MM.1S (cell line): Measurements from ENCODE around the gene OR52E8.

Experiments
- DNase-seq: peaks from one replicate; pipeline ENCODE4 v3.0.0-alpha.2; 2015
- H2AFZ ChIP-seq: fragments of 300-600 bp; sonication (generic); 2 replicates; pipeline ENCODE4 v1.6.0; 2016; ENCODE audit warnings: antibody characterized with exemption, low read length
- H3F3A ChIP-seq: fragments of 300-600 bp; sonication (generic); 2 replicates; pipeline ENCODE4 v1.6.1; 2016; ENCODE audit warnings: mild to moderate bottlenecking, antibody characterized with exemption, low read length, moderate library complexity, mixed read lengths; ENCODE audit not compliant: insufficient read depth
- H3K27ac ChIP-seq: fragments of 300-600 bp; sonication (generic); 2 replicates; pipeline ENCODE4 v1.5.1; 2016; ENCODE audit warnings: mild to moderate bottlenecking, low read length
- H3K27me3 ChIP-seq: fragments of 300-600 bp; sonication (generic); replicated peaks from 2 replicates; pipeline ENCODE4 v1.6.0; 2016; ENCODE audit warnings: low read length; ENCODE audit not compliant: insufficient read depth
- H3K36me3 ChIP-seq: fragments of 300-600 bp; sonication (generic); replicated peaks from 2 replicates; pipeline ENCODE4 v1.6.1; 2016; ENCODE audit warnings: mild to moderate bottlenecking, low read length, mixed read lengths; ENCODE audit not compliant: insufficient read depth
- H3K4me1 ChIP-seq: fragments of 300-600 bp; sonication (generic); 2 replicates; pipeline ENCODE4 v1.6.1; 2016; ENCODE audit warnings: low read length, mixed read lengths
- H3K4me2 ChIP-seq: fragments of 300-600 bp; sonication (generic); 2 replicates; pipeline ENCODE4 v1.6.0; 2016; ENCODE audit warnings: low read depth, low read length
- H3K4me3 ChIP-seq: fragments of 300-600 bp; sonication (generic); 2 replicates; pipeline ENCODE4 v1.5.1; 2016; ENCODE audit warnings: low read length, mixed read lengths
- H3K79me2 ChIP-seq: fragments of 300-600 bp; sonication (generic); 2 replicates; pipeline ENCODE4 v1.6.1; 2016; ENCODE audit warnings: mixed run types, low read length, mixed read lengths
- H3K9ac ChIP-seq: fragments of 300-600 bp; sonication (generic); 2 replicates; pipeline ENCODE4 v1.6.1; 2016; ENCODE audit warnings: low read length, mixed read lengths
- H3K9me2 ChIP-seq: fragments of 300-600 bp; sonication (generic); replicated peaks from 2 replicates; pipeline ENCODE4 v1.6.1; 2016; ENCODE audit warnings: mild to moderate bottlenecking, low read length, mixed read lengths; ENCODE audit not compliant: insufficient read depth
- H3K9me3 ChIP-seq: fragments of 300-600 bp; sonication (generic); replicated peaks from 2 replicates; pipeline ENCODE4 v1.6.1; 2016; ENCODE audit warnings: mild to moderate bottlenecking, low read length, mixed read lengths; ENCODE audit not compliant: insufficient read depth
- H4K20me1 ChIP-seq: fragments of 300-600 bp; sonication (generic); 2 replicates; pipeline ENCODE4 v1.6.1; 2016; ENCODE audit warnings: mild to moderate bottlenecking, low read length, moderate library complexity, mixed read lengths; ENCODE audit not compliant: insufficient read depth
- CTCF ChIP-seq: fragments of 300-600 bp; sonication (generic); IDR thresholded peaks from 2 replicates; pipeline ENCODE4 v1.5.1; 2016; ENCODE audit warnings: antibody characterized with exemption, low read length, mixed read lengths
- EZH2 ChIP-seq: fragments of 300-600 bp; sonication (generic); optimal IDR thresholded peaks from 2 replicates; pipeline ENCODE3; 2017; ENCODE audit warnings: low read depth, mild to moderate bottlenecking, antibody characterized with exemption, low read length, mixed read lengths
- EZH2phosphoT487 ChIP-seq: fragments of 300-600 bp; sonication (generic); IDR thresholded peaks from 2 replicates; pipeline ENCODE4 v1.6.1; 2018; ENCODE audit warnings: antibody characterized with exemption, low read length

OR52E8 gene

DNA sequence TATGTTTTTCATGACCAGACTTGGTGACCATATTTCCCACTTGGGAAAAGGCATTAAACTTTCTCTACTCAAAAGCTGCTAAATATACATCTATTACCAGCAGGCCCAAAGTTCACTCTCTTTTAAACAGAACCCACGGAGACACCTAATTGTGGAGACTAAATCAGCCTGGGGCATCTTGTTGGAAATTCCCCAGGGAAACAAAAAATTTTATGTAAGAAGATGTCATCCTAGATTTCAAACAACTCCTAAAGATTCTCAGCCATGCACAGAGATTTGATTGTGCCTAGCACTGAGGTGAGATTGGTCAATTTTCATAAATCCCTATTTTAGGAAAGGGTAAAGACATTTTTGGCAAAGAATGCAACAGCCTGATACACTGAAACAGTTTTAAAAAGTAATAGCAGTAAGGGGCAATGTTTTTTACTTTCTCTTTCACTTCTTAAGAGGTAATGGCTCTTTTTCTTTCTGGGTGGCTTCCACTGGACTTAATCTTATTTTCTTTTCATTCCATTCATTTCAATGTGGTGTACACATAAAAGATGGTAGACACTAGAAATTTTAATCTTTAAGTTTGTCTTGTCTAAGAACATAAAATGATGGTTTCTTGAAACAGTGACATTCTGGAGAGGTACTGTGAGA is 39.1 kb downstream of the OR52E8 start:
- no peak for TF ChIP-seq CTCF
- no peak for TF ChIP-seq EZH2phosphoT487
- TF ChIP-seq EZH2, result no peak
- Histone ChIP-seq H3F3A (no peaks in the 10 kb centered on the region), H4K20me1 (no peaks in the 10 kb centered on the region), H3K36me3 (no peaks in the 10 kb centered on the region), H3K4me2 (peak overlapping the region; percentile 80), H3K27me3 (no peaks in the 10 kb centered on the region), H3K4me1 (no peaks in the 10 kb centered on the region), H2AFZ (peak overlapping the region; percentile 37), H3K9me3 (no peaks in the 10 kb centered on the region), H3K27ac (no peak overlapping the region), H3K4me3 (peak overlapping the region; percentile 34), H3K9ac (no peak overlapping the region; the same call in 1 of the 2 replicates), H3K79me2 (no peaks in the 10 kb centered on the region), H3K9me2 (no peaks in the 10 kb centered on the region)
- peak; percentile 37 for DNase-seq

GRCh38 chr11:5815534-5815933 is 42.0 kb downstream of the OR52E8 start:
- Histone ChIP-seq H3K27me3 (no peaks in the 10 kb centered on the region), H4K20me1 (no peaks in the 10 kb centered on the region), H3K4me3 (no peak overlapping the region), H2AFZ (no peak overlapping the region), H3K4me1 (no peaks in the 10 kb centered on the region), H3K4me2 (no peak overlapping the region), H3K27ac (no peak overlapping the region), H3K36me3 (no peaks in the 10 kb centered on the region), H3K79me2 (no peaks in the 10 kb centered on the region), H3F3A (no peaks in the 10 kb centered on the region), H3K9me3 (no peaks in the 10 kb centered on the region), H3K9ac (no peak overlapping the region), H3K9me2 (no peaks in the 10 kb centered on the region)
- TF ChIP-seq EZH2 (no peak), EZH2phosphoT487 (no peak)
- DNase-seq, result no peak

GRCh38 chr11:5809905-5810795 is 47.3 kb downstream of the OR52E8 start:
- no peak overlapping the region for H2AFZ ChIP-seq
- H3K9me3 ChIP-seq, result no peaks in the 10 kb centered on the region
- no peaks in the 10 kb centered on the region for H3F3A ChIP-seq
- H3K4me1 ChIP-seq, result no peaks in the 10 kb centered on the region
- H3K27me3 ChIP-seq, result no peaks in the 10 kb centered on the region
- H3K9ac ChIP-seq, result no peak overlapping the region
- no peak overlapping the region for H3K4me2 ChIP-seq
- H3K27ac ChIP-seq, result no peak overlapping the region
- H3K9me2 ChIP-seq, result no peaks in the 10 kb centered on the region
- no peak for TF ChIP-seq CTCF
- TF ChIP-seq EZH2, result no peak
- TF ChIP-seq EZH2phosphoT487, result no peak
- H3K79me2 ChIP-seq, result no peaks in the 10 kb centered on the region
- no peaks in the 10 kb centered on the region for H4K20me1 ChIP-seq
- H3K36me3 ChIP-seq, result no peaks in the 10 kb centered on the region
- no peak overlapping the region for H3K4me3 ChIP-seq
- no peak for DNase-seq
